NCI-H2171 treated with DMSO at 0.1 percent for 48 hours (cell line): ENCODE data around the gene TSHZ2.
"Not testable (repeated sequence)": the region's sequence is repeated elsewhere in the genome, so short reads cannot be mapped to it uniquely, and the experiment has no call there.

ENCODE experiments used
- DNase-seq: peaks from one replicate; lab custom pipeline; 2025; lab: John Stamatoyannopoulos, UW

Gene TSHZ2

DNA sequence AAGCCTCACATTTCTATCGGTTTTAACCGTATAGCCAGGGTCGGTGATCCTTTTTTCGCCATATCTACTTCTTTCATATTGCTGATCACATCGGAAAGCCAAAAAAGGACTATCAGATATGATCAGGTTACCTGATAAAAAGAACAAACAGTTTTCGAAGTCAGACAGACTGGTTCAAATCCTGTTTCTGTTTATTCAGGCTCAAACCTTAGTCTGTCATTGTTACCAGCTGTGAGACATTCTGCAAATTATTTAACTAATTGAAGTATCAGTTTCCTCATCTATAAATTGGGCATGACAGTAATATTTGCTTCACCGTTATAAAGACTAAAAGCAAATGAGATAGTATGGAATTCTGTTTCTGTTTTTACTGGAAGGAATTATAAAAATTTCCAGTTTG is 111.3 kb downstream of the TSHZ2 start:
- DNase-seq = no peak

DNA sequence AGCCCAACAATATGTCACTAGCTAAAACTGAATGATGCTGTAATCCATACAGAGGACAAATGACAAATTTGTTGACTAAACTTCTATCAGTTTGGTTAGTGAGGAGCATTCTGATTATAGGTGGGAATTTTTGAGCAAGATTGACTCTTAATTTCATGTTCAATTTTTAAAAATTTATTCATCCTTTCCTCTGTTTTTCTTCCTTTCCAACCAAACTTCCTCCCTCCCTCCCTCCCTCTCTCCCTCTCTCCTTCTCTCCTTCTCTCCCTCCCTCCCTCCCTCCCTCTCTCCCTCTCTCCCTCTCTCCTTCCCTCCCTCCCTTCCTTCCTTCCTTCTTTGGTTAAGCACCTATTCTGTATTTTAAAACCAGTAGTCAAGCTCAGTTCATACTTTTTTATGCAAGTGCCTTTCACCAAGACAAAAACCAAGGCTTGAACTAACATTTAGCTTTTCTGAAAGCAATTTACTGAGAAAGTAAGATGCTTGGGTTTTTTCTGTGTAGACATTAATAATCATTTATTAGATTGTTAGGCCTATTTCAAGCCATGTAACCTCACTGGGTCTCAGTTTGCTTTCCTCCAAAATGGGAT is 112.3 kb downstream of the TSHZ2 start:
- no peak for DNase-seq

DNA sequence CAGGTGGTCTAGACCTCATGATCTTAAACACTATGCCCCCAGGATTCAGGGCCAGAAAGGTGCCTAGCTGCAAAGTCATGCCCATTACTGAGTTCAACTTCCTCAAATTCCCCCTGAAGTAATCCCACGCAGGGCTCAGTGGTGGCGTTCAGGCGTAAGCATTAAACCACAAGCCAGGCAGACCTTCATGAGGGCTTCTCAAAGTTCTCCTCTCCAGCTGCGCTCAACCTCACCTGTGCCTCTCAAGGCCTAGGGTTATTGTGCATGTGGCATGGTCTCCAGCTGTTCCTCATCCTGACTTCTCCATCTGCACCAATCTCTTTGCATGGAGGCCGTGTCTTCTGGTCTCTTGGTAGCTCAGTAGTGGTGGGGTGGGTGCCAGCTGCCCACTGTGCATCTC is 113.6 kb downstream of the TSHZ2 start:
- DNase-seq = no peak

DNA sequence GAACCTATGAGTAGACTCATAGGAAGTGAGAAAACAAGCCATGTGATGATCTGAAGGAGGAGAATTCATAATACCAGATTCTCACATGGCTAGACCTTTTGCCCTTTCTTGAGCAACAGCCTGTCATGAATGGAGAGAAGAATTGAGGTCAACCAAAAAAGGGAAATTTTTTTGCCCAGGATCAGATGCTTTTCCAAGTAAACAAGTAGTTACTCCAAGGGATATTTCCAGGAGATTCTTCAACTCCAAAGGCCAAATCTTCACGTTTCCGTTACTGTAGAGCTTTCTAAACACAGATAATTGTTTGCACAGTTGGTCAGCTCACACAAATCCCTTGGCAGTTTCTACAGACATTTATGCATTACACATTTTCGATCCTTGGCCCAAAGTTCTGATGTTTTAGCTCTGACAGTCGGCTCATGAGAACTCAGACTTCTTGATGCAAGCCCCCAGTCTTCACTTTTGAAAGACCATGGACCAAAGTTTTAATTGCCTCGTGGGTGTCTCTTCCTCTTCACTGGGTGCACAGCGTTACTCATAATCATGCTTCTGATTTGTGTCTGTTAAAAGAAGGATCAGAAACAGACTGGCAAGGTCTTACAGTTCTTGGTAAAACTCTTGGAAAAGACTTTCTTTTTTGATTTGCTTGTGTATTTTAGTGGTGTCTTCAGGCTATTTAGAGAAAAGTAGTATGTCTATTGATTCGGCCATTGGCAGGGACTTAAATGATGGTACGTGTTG is 115.0 kb downstream of the TSHZ2 start:
- DNase-seq = no peak

DNA sequence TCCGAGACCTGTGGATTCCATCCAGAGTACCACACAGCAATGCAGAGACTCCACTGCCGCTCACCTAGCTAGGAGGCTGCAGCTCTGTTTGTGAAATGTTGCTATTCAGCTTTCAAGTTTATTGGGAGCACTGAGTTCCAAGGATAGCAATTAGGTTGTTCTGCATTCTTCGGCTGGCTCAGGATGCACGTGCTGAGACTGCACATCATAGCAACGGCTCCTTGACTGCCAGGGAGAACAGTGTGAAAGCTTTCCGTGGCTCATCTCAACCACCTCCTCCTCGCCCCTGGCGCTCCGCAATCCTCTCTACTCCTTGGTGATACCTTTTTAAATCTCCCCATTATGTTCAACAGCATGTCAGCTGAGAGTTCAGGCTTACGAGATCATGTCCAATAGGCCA is 116.6 kb downstream of the TSHZ2 start:
- no peak for DNase-seq

DNA sequence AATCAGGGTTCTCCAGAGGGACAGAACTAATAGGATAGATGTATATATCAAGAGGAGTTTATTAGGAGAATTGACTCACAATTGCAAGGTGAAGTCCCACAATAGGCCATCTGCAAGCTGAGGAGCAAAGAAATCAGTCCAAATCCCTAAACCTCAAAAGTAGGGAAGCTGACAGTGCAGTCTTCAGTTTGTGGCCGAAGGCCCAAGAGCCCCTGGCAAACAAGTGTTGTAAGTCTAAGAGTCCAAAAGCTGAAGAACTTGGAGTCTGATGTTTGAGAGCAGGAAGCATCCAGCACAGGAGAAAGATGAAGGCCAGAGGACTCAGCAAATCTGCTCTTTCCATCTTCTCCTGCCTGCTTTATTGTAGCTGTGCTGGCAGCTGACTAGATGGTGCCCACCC is 117.7 kb downstream of the TSHZ2 start:
- not testable (repeated sequence) for DNase-seq

DNA sequence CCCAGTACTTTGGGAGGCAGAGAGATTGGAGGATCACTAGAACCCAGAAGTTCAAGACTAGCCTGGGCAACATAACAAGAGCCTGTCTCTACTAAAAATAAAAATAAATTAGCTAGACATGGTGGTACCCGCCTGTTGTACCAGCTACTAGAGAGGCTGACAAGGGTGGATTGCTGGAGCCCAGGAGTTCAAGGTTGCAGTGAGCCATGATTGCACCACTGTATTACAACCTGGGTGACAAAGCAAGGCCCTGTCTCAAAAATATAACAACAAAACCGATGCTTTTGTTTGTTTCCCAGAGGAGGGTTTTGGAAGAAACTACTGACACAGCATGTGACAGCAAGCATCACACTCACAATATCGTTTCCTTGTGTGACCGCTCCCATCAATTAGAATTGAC is 119.6 kb downstream of the TSHZ2 start:
- DNase-seq = no peak

DNA sequence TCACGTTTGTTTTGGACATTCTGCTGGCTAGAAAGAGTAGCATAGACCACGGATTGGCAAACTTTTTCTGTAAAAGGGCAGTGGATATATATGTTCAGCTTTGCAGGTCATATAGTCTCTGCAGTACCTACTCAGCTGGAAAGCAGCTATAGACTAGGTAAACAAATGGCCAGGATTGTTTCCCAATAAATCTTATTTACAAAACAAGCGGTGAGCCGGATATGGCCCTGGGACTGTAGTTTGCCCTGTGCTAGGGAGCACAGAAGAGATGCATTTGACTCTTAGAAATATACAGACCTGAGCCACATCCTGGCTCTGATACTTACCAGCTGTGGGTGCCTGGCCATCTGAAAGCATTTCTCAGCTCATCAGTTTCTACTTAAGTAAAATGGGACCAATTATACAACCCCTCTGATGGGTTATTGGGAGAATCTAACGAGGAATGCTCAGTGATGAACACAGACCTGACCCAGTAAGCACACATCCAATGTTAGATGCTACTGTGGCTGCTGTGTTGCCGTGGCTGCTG is 120.7 kb downstream of the TSHZ2 start:
- no peak for DNase-seq

DNA sequence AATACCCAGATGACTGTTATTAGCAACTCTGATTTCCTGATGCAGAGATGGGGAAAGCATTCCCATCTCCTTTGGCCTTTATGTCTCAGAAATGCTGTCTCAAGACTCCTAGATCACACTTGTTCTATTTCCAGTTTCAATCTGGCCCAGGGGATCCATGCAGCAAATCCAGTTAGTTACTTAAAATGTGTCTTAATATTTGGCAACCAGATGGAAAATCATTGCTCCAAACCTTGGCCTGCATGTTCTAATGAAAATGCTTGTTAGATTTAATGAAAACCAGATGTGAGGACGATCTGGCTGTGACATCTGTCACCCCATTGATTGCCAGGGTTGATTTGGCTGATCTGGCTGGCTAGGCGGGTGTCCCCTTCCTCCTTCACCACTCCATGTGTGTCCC is 125.2 kb downstream of the TSHZ2 start:
- no peak for DNase-seq

DNA sequence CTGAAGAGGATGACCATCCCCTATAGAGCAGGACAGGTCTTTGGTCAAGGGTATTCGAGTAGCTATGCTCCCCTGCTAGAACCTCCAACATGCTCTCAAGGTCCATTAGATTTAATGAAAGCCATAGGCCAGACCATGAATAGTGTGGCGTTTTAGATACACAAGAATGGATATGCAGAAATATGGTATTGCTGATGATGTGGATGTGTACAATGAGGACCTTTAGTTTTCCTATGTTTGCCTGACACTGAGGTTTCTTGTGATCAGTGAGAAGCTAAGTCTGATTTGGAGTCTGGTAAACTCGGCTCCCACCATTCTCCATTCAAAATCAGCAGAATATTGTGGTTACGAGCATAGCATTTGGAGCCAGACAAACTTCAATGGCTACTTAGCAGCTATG is 125.6 kb downstream of the TSHZ2 start:
- DNase-seq = no peak

DNA sequence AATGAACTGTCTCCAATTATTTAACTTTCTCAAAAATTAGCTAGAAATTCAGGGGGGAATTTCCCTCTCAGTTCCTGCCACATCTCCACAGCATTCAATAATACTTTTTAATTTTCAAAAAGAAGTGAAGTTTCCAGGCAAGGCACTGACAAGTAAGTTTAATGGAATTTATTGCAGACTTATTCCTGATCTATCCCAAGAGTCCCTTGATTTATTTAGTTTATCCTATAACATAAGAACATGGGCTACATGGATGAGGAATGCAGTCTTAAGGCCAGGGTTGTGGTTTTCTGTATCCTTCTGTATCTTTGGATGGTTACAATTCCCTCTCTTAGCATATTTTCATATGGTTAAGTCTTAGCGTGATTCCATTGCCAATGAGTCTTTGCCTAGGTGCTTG is 126.5 kb downstream of the TSHZ2 start:
- no peak for DNase-seq

DNA sequence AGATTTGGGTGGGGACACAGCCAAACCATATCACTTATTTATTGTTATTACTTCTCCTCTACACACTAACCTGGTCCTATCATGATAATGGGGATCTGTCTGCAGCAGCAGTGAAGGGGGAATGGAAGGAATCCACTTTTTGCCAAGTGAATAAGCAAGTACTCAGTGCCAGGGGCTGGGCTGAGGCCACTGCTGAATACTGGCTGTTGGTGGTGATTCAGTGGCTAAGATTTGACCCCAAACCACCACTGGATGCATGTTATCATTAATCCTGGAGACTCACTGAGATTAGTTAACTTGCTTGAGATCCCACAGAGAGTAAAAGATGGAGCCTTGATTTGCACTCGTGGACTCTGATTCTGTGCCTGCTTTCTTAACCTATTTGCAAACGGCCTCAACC is 127.7 kb downstream of the TSHZ2 start:
- no peak for DNase-seq

DNA sequence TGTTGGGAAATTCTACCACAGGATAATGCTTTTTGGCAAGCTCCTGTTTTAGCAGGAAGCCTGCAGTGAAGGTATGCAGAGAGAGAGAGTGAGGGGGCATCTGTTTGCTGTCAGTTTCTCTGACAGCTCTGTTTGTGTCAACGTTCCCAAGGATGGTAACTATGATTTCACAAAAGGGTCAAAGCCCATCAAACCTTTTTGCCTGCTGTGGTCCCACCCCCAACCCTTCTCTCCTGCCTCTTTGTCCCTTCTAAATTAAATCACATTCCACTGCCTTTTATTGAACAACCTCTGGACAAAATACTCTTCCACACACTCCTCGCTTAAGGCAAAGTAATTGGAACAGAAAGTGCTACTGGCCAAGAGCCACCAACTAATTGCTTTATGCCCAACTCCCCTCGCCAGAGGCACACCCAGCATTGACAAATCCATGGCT is 128.3 kb downstream of the TSHZ2 start:
- no peak for DNase-seq

DNA sequence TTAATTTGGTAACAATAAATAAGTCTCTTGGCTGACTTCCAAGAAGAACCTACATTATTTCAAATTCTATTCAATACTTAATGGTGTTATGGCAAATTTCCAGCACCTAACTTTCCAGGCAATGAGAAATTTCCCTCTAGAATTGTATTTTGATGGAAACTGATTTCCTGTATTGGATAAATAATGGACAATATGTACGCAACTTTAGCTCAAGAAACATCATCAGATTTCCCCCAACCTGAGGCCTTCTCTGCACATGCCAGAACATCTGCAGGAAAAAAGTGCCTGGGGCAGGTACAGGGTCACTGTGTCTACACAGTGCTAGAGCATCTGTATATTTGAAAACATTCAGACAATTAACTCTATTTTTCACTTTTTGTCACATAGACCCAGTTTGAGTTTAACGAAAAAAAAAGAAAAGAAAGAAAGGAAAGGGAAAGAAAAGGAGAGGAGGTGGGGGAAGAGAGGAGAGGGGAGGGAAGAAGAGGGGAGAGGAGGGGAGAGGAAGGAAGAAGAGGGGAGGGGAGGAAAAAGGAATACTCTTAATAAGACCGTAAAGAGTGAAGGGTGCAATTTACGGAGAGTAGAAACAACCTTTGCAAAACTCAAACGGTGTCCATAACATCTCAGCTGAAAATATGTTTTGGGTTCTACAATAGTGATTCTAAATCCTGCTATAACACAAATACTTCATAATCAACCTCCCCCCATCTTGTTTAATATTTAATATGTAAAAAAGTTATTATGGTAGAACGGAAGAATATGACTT is 130.0 kb downstream of the TSHZ2 start:
- DNase-seq = no peak

DNA sequence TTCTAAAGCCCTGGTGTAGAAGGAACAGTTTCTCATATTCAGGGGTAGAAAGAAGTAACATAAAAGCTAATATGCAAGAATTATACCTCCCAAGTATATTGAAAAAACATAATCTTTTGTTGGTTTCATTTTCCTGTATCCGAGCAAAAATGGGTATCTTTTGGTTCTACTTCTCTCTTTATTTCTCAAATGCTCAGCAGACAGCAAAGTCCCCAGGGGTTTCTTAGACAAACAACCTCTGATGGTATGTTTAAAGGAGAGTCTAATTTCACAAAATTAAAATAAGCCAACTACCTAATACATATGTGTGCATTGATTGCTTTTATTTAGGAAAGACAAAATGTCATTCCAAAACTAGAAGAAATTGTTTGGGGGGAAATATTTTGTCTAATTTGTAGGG is 131.0 kb downstream of the TSHZ2 start:
- no peak for DNase-seq

DNA sequence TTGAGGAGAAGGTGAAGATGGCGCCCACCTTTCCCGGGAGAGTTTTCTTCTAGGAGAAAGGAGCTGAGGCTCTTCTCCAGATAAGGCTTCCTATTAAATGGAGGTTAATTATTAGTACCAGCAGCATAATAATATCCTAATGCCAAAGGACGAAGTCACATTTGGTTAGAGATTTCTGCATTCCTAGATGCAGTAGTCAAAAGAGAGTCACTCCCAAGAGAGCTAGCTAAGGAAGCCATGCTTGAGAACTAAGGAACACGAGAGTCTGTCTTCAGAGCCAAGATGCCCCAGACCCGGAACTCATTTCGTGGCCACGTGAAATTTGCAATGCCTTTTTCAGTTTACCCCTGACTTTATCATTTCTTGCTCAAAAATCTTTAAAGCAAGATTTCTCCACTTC is 132.7 kb downstream of the TSHZ2 start:
- no peak for DNase-seq

DNA sequence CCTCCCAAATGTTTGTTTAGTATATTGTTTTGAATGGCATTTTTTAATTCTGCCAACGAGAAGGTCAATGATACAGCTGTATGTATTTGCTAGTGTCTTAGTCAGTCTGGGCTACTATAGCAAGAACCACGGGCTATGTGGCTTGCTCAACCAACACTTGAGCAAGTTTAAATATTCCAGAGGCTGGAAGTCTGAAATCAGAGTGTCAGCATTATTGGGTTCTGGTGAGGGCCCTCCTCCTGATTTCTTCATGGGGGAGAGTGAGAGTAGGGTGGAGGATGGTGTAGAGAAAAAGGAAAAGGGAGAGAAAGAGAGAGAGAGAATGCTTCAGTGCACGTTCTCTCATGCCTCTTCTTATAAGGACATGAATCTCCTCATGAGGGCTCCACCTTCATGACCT is 144.6 kb downstream of the TSHZ2 start:
- no peak for DNase-seq

DNA sequence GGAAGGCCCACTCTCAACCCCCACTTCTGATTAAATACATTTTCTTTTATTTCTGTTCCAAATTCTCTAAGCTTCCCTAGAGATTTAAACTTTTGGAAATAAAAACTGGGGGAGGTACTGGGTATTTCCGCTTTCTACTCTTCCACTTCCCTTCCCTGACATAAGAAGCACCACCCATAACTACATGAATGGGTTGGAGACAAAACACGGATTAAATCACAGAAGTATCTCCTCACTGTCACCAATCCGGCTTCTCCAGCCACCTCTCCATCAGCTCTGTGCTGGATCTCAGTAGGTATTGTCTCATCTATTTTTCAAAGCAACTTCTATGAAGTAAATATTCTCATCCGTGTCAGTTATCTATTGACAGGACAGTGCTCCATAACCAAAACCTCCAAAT is 150.7 kb downstream of the TSHZ2 start:
- DNase-seq = no peak

DNA sequence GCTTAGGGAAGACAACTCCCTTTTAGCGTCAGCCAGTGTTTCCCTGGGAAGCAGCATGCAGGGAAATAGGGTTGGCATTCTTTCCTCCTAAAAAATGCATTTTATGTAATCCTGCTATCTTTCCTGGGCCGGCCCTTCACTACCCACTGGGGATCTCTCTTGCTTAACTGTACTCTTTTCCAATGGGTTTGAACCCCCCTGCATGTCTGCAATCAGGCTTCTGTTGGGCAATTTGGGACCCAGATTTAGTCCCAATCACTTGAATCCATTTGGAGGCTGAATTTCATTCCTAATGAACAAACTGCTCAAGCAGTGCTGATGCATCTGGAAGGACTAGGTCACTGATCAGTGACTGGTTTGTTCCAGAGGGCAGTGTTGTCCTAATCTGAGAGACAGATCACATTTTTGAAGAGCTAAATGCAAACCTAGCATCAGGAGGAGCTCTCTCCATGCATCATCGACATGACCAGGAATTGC is 152.0 kb downstream of the TSHZ2 start:
- no peak for DNase-seq

DNA sequence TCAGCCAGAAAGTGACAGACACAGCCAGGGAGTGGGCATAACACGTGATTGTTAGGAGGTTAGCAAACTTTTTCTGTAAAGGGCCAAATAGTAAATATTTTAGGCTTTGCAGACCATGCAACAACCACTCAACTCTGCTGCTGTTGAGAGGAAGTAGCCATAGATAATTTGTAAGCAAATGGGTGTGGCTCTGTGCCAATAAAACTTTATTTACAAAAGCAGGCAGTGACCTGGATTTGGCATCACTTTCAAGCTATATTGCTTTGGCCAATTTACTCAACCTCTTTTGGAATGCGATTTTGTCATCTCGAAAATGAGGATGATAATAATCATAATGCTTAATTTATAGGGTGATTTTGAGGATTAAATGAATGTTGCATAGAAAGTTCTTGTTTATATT is 152.6 kb downstream of the TSHZ2 start:
- DNase-seq = no peak

DNA sequence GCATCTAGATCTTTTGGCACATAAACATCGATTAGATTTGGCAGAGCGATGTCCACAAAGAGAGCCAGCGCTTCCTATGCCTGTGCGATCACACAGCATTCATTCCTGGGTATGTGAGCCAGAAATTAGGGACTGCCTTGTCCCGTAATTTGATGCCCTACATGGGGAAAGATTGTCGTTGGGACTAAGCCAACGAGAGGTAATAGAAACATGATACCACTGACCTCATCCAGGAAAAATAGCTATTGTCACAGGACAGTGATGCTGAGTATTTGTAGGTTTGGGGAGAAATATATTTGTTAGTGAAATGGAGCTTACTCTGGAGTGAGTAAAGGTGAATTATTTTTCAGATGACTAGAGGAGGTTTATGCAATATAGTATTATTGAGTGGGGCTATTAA is 154.0 kb downstream of the TSHZ2 start:
- DNase-seq = no peak

DNA sequence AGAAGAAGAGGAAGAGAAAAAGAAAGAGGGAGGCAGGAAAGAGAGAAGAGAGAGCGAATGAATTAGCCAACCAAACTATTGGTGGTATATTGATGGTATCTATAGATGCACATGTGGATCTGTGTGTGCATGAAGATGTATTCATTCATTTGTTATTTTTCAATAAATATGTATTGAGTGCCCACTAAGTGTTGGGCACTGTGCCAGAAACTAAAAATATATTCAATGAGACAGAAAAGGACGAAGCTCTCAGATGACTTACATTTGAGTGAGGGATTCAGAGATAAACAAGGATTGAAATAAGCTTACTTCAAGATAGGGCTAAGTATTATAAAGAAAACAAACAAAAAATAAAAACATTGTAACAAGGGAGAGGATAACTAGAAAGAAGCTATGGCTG is 154.9 kb downstream of the TSHZ2 start:
- no peak for DNase-seq

DNA sequence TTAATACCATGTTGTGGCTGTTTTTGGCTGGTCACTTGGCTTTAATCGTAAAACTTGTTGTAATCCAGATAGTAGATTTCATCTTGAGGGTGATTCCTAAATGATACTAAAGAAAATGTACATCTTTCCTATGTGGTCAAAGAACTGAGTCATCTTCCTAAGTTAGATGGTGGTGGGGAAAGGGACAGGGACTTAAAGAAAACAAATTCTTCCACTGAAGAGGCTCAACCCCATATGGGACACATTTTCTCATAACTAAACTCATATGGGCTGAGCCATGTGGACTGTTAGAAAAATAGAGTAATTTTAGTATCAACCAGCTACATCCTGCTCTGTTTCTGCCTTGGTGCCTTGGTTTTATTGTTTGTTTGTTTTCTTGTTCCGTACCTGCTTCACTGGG is 155.8 kb downstream of the TSHZ2 start:
- no peak for DNase-seq
